H9 (cell line): Measurements from ENCODE around the gene DDX1. TPM values are rescaled to one million over a fixed set of nuclear protein-coding genes. Genes with fewer than 3 reads are reported as not detected.

Source experiments
- DNase-seq: peaks from one replicate; pipeline ENCODE4 v3.0.0-alpha.2; 2017
- H2AFZ ChIP-seq: one replicate; pipeline ENCODE4 v1.6.1; 2013; ENCODE audit warnings: mild to moderate bottlenecking, low read length, control low read depth, moderate library complexity
- H2AK5ac ChIP-seq: 2 replicates; pipeline ENCODE4 v1.6.1; 2013; ENCODE audit warnings: low read length, control low read depth, mixed read lengths; ENCODE audit not compliant: insufficient read length
- H2BK120ac ChIP-seq: one replicate; pipeline ENCODE4 v1.6.1; 2013; ENCODE audit warnings: low read depth, mild to moderate bottlenecking, low read length, control low read depth, inconsistent platforms; ENCODE audit not compliant: poor library complexity, severe bottlenecking
- H2BK12ac ChIP-seq: 2 replicates; pipeline ENCODE4 v1.6.1; 2013; ENCODE audit warnings: low read length, control low read depth, mixed read lengths, low read depth; ENCODE audit not compliant: insufficient read length
- H2BK15ac ChIP-seq: 2 replicates; pipeline ENCODE4 v1.6.1; 2013; ENCODE audit warnings: low read depth, low read length, control low read depth
- H2BK20ac ChIP-seq: one replicate; pipeline ENCODE4 v1.6.1; 2013; ENCODE audit warnings: low read depth, mild to moderate bottlenecking, low read length, control low read depth, inconsistent platforms; ENCODE audit not compliant: poor library complexity, severe bottlenecking
- H2BK5ac ChIP-seq: 2 replicates; pipeline ENCODE4 v1.6.1; 2013; ENCODE audit warnings: low read length, control low read depth, mixed read lengths; ENCODE audit not compliant: insufficient read length
- H3K14ac ChIP-seq: 2 replicates; pipeline ENCODE4 v1.6.1; 2013; ENCODE audit warnings: low read length, control low read depth; ENCODE audit not compliant: insufficient read depth
- H3K18ac ChIP-seq: 2 replicates; pipeline ENCODE4 v1.6.1; 2013; ENCODE audit warnings: low read depth, mild to moderate bottlenecking, mixed read lengths, low read length, control low read depth; ENCODE audit not compliant: insufficient read length
- H3K23ac ChIP-seq: 2 replicates; pipeline ENCODE4 v1.6.1; 2013; ENCODE audit warnings: low read length, control low read depth, mixed read lengths, low read depth; ENCODE audit not compliant: insufficient read length
- H3K23me2 ChIP-seq: 2 replicates; pipeline ENCODE4 v1.6.1; 2013; ENCODE audit warnings: low read depth, mild to moderate bottlenecking, mixed read lengths, low read length, control low read depth; ENCODE audit not compliant: insufficient read length, poor library complexity, severe bottlenecking
- H3K27ac ChIP-seq: 2 replicates; pipeline ENCODE4 v1.5.1; 2013; ENCODE audit warnings: low read length, control low read depth, mixed read lengths, low read depth; ENCODE audit not compliant: insufficient read length
- H3K27me3 ChIP-seq: 2 replicates; pipeline ENCODE4 v1.6.1; 2013; ENCODE audit warnings: low read length, control low read depth, inconsistent platforms; ENCODE audit not compliant: insufficient read depth
- H3K4ac ChIP-seq: 2 replicates; pipeline ENCODE4 v1.6.1; 2013; ENCODE audit warnings: low read depth, mild to moderate bottlenecking, control low read depth, inconsistent platforms, low read length, moderate library complexity
- H3K4me1 ChIP-seq: 2 replicates; pipeline ENCODE4 v1.6.1; 2013; ENCODE audit warnings: low read length, control low read depth, inconsistent platforms; ENCODE audit not compliant: insufficient read depth
- H3K4me2 ChIP-seq: 2 replicates; pipeline ENCODE4 v1.6.1; 2013; ENCODE audit warnings: low read length, control low read depth, mixed read lengths; ENCODE audit not compliant: insufficient read length, insufficient read depth
- H3K56ac ChIP-seq: 2 replicates; pipeline ENCODE4 v1.6.1; 2013; ENCODE audit warnings: low read depth, mild to moderate bottlenecking, mixed read lengths, low read length, control low read depth; ENCODE audit not compliant: insufficient read length
- H3K79me1 ChIP-seq: 2 replicates; pipeline ENCODE4 v1.6.1; 2013; ENCODE audit warnings: low read depth, mild to moderate bottlenecking, moderate library complexity, low read length, control low read depth, inconsistent platforms; ENCODE audit not compliant: insufficient read depth, poor library complexity, severe bottlenecking
- H3K79me2 ChIP-seq: 2 replicates; pipeline ENCODE4 v1.6.1; 2013; ENCODE audit warnings: low read length, control low read depth, inconsistent platforms; ENCODE audit not compliant: insufficient read depth
- H3K9ac ChIP-seq: 2 replicates; pipeline ENCODE4 v1.6.1; 2013; ENCODE audit warnings: low read length, control low read depth, mixed read lengths; ENCODE audit not compliant: insufficient read length; ENCODE audit errors: extremely low read depth
- H3K9me3 ChIP-seq: one replicate; pipeline ENCODE4 v1.6.1; 2013; ENCODE audit warnings: low read depth, low read length, inconsistent platforms; ENCODE audit not compliant: control insufficient read depth
- H3T11ph ChIP-seq: one replicate; pipeline ENCODE4 v1.6.1; 2013; ENCODE audit warnings: mild to moderate bottlenecking, low read length, control low read depth, inconsistent platforms
- H4K20me1 ChIP-seq: one replicate; pipeline ENCODE4 v1.6.1; 2013; ENCODE audit not compliant: control insufficient read depth, insufficient read length, insufficient read depth
- H4K5ac ChIP-seq: 2 replicates; pipeline ENCODE4 v1.6.1; 2013; ENCODE audit warnings: low read depth, mild to moderate bottlenecking, mixed read lengths, low read length, control low read depth; ENCODE audit not compliant: insufficient read length
- H4K8ac ChIP-seq: replicated peaks from 2 replicates; pipeline ENCODE4 v1.6.1; 2013; ENCODE audit warnings: low read length, control low read depth, mixed read lengths, low read depth; ENCODE audit not compliant: insufficient read length
- H4K91ac ChIP-seq: 2 replicates; pipeline ENCODE4 v1.6.1; 2013; ENCODE audit warnings: low read depth, mild to moderate bottlenecking, moderate library complexity, mixed read lengths, low read length, control low read depth; ENCODE audit not compliant: insufficient read length
- H3K27ac Mint-ChIP-seq, 3 experiments: 2 replicates in 2 of 3; 3 replicates in 1 of 3; pipeline ENCODE4 v1.8.0; 2020 to 2021; ENCODE audit warnings: mixed read lengths in 3 of 3, mild to moderate bottlenecking in 1 of 3, moderate library complexity in 1 of 3
- H3K27me3 Mint-ChIP-seq: 2 replicates; pipeline ENCODE4 v1.8.0; 2021; ENCODE audit warnings: low read depth, mild to moderate bottlenecking, moderate library complexity, mixed read lengths
- H3K36me3 Mint-ChIP-seq, 3 experiments: 2 replicates in 2 of 3; 3 replicates in 1 of 3; pipeline ENCODE4 v1.8.0; 2020 to 2021; ENCODE audit warnings: low read depth in 3 of 3, mixed read lengths in 3 of 3; ENCODE audit not compliant: insufficient read depth in 1 of 3
- H3K4me1 Mint-ChIP-seq, 2 experiments: 2 replicates each; pipeline ENCODE4 v1.8.0; 2020; ENCODE audit warnings: mixed read lengths in 2 of 2
- H3K4me3 Mint-ChIP-seq, 2 experiments: 2 replicates in 1 of 2; 3 replicates in 1 of 2; pipeline ENCODE4 v1.8.0; 2020 to 2021; ENCODE audit warnings: mild to moderate bottlenecking in 2 of 2, mixed read lengths in 2 of 2, moderate library complexity in 1 of 2
- H3K9me3 Mint-ChIP-seq, 2 experiments: 2 replicates in 1 of 2; 3 replicates in 1 of 2; pipeline ENCODE4 v1.8.0; 2020; ENCODE audit warnings: mild to moderate bottlenecking in 2 of 2, mixed read lengths in 2 of 2, moderate library complexity in 1 of 2
- CTCF ChIP-seq: fragments of 200-600 bp; sonication (generic); conservative IDR thresholded peaks from 3 replicates; pipeline ENCODE4 v1.8.0; 2021; ENCODE audit warnings: antibody characterized with exemption, mild to moderate bottlenecking
- WGBS: extraction: QIAGEN DNeasy Blood & Tissue Kit; methylation state at CpG from one replicate; pipeline ENCODE4 v1.1.7; 2013; ENCODE audit warnings: missing lambda C conversion rate, low lambda C conversion rate, mixed read lengths; ENCODE audit not compliant: insufficient read length; ENCODE audit errors: extremely low coverage; 5-methylcytosine and 5-hydroxymethylcytosine counted together
- total RNA-seq: library from RNA; stranded (reverse); gene quantifications from 2 replicates; pipeline ENCODE4 v1.2.1, GENCODE V29; 2021

Gene DDX1
- total RNA-seq, 1 experiment from 2014 or later = 120 TPM

- Histone ChIP-seq H2AFZ (no peak overlapping the region), H2BK12ac (no peak overlapping the region), H3K23ac (no peak overlapping the region), H3K23me2 (no peaks in the 10 kb centered on the region), H3K9ac (no peak overlapping the region), H3K18ac (no peak overlapping the region), H2BK120ac (no peak overlapping the region), H4K5ac (no peak overlapping the region), H4K8ac (no peak overlapping the region), H2AK5ac (no peak overlapping the region), H4K20me1 (no peaks in the 10 kb centered on the region), H3K79me2 (peaks cover 6% of the 10 kb centered on the region; the same call in 1 of the 2 replicates), H3K4me1 (no peaks in the 10 kb centered on the region), H4K91ac (no peak overlapping the region), H3K27ac (no peak overlapping the region), H3K56ac (no peak overlapping the region), H3K4me2 (no peak overlapping the region), H2BK15ac (no peak overlapping the region), H3K14ac (no peak overlapping the region), H3T11ph (no peak overlapping the region), H3K9me3 (no peaks in the 10 kb centered on the region), H2BK20ac (no peak overlapping the region), H3K4ac (no peak overlapping the region), H2BK5ac (no peak overlapping the region), H3K27me3 (no peaks in the 10 kb centered on the region), H3K79me1 (no peaks in the 10 kb centered on the region)
- no peak overlapping the region for H3K4me3 Mint-ChIP-seq
- DNase-seq = no peak
- no peak overlapping the region for H3K27ac Mint-ChIP-seq
- no peaks in the 10 kb centered on the region for H3K27me3 Mint-ChIP-seq
- no peak for TF ChIP-seq CTCF
- peaks cover 33 to 65% (median 61%) of the 10 kb centered on the region in 3 experiments for H3K36me3 Mint-ChIP-seq
- H3K4me1 Mint-ChIP-seq = peaks cover 7 to 10% of the 10 kb centered on the region in 2 experiments
- no peaks in the 10 kb centered on the region for H3K9me3 Mint-ChIP-seq
- no CpG with 5 or more reads among the region's 4 CpGs for WGBS
These were observed 5.3 kb downstream of the DDX1 start for GRCh38 chr2:15596968-15597367.
